HG02884 (cell line): ENCODE results near the gene POU6F1.
A peak's percentile ranks its signal among the peaks of the same experiment; 100 is the strongest.
"Not testable (repeated sequence)": the region's sequence is repeated elsewhere in the genome, so short reads cannot be mapped to it uniquely, and the experiment has no call there.

Experiments
- ATAC-seq: cut with Tn5 transposase; IDR thresholded peaks from one replicate; pipeline ENCODE4 v1.9.1; 2021; ENCODE audit warnings: mild to moderate bottlenecking, moderate library complexity; ENCODE audit not compliant: unreplicated experiment

POU6F1 gene

DNA sequence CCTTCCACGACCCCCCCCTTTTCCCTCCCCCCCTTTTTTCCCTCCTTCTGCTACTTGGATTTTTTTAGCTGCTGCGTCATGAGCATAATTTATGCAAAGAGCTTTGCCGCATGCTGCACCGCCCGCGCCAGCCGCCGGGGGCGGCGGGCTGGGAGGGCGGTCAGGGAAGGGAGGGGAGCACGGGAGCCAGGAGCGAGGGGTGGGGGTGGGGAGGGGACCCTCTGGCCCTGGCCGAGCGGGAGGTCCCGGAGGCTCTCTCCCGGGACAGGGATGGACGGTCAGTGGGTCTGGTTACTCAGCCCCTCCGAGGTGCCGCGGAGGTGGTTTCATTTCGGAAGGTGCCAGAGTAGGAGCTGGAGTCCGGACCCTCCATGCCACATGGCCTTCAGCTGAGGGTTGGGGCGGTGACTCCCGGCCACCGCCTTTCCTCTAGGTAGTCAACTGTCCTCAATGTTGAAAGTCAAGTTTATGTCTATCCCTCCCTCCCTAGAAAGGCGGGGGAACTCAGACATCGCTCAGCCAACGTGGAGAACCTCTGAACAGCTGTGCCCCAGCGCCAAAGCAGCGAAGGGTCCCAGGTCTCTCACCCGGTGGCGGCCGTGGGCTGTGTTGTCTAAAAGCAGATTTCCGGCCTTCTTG lies at the start of gene POU6F1:
Gene POU6F1, minus strand, starts transcription at position 95 of the 639 bp plus-strand sequence. CDS start 11,226 bp downstream, outside the sequence.
- ATAC-seq: peak; percentile 67

DNA sequence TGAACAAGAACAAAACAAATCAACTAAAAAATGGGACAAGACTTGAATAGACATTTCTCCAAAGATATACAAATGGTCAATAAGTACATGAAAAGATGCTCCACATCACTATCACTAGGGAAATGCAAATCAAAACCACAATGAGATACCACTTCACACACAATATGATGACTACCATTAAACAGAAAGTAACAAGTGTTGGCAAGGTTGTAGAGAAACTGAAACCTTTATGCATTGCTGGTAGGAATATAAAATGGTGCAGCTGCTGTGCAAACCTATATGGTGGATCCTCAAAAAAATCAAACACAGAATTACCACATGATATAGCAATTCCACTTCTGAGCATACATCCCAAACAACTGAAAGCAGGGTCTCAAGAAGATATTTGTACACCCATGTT lies 47.2 kb upstream of the POU6F1 start:
- no peak for ATAC-seq

GRCh38 chr12:51264297-51264696 lies 46.4 kb upstream of the POU6F1 start:
- ATAC-seq: no peak

- no peak for ATAC-seq
These were observed 45.5 kb upstream of the POU6F1 start for GRCh38 chr12:51263341-51263740.

- ATAC-seq: no peak
These were observed 44.9 kb upstream of the POU6F1 start for GRCh38 chr12:51262758-51263177.

DNA sequence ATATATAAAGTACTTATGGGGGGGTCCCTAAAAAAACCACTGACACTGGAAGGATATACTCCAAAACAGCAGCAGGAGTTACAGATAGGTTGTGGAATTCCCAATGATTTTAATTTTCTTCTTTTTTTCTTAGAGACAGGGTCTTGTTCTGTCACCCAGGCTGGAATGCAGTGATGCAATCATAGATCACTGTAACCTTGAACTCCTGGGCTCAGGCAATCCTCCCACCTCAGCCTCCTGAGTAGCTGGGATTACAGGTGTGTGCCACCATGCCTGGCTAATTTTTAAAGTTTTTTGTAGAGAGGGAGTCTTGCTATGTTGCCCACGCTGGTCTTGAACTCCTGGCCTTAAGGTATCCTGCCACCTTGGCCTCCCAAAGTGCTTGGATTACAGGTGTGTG lies 41.7 kb upstream of the POU6F1 start:
- not testable (repeated sequence) for ATAC-seq

DNA sequence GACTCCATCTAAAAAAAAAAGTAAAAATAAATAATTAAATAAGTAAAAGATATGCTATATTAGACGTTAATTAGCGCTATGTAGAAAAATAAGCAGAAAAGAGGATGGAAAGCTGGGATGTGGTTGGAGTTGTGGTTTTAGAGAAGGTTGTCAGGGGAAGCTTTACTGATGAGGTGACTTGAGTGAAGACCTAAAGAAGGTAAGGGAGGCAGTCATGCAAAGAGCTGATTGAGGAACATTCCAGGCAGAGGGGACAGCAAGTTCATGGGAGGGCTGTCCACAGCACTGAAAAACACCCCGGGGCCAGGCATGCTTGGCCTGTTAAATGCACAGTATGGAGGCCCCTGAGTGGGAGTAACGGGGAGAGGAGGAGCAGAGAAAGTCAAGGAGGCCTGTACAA lies 36.7 kb upstream of the POU6F1 start:
- ATAC-seq: no peak

GRCh38 chr12:51253276-51253675 lies 35.4 kb upstream of the POU6F1 start:
- no peak for ATAC-seq

GRCh38 chr12:51247523-51248206 lies 29.8 kb upstream of the POU6F1 start:
- ATAC-seq: no peak

GRCh38 chr12:51246254-51246853 lies 28.5 kb upstream of the POU6F1 start:
- no peak for ATAC-seq

DNA sequence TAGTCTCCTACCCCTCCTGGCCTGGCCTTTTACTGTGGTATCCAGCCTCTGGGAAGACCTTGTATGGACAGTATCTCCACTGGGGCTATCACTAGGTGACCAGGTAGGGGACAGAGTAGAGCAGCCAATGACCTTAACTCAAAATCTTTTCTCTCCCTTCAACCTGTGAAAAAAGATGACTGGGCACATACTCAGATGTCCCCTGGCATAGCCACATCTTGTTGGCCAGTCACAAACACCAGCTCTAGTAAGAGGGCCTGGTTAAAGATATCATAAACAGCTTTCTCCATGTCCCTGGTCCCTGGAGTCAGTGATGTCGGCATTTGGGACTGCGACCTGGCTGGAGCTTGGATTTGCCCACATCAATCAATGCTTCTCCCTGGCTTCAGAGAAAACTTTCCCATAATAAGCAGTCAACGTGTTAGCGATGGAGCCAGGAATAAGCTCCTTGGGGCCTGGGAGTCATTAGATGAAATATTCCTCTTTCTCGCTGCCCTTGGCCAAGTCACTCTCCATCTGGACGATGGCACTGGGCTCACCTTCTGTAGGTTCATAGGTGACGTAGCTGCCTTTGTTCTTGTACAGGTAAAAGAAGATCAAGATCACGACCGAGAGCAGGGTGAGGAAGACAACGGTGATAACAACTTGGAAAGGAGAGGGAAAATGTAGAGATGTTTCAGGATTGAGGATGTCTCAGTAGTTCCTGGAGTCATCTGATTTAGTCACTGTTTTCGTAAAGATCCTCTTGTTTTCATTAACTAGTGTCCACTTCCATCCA lies 27.8 kb upstream of the POU6F1 start:
- ATAC-seq: no peak

DNA sequence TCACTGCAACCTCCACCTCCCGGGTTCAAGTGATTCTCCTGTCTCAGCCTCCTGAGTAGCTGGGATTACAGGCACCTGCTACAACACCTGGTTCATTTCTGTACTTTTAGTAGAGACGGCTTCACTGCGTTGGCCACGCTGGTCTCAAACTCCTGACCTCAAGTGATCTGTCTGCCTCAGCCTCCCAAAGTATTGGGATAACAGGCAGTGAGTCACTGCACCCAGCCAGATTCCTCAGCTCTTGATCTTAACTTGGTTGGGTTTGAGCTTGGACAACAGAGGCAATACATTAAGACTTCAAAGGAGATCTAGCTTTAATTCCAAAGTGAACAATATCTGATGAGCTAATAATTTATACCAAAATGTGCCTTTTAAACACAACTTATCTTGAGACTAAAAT lies 26.4 kb upstream of the POU6F1 start:
- ATAC-seq: no peak

GRCh38 chr12:51242876-51243275 lies 25.0 kb upstream of the POU6F1 start:
- no peak for ATAC-seq

DNA sequence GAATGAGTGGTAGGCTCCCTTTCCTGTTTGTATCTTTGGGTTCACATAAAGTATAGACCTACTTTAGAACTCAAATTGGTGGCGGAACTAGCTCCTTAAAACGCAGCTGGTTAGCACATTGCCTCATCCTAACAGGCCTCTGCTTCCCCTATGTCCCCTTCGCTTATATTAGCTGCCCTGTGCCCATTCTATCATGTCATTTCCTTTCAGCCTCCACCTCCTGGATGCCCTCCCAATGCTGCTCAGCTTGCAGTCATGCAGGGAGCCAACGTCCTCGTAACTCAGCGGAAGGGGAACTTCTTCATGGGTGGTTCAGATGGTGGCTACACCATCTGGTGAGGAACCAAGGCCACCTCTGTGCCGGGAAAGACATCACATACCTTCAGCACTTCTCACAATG lies 24.3 kb upstream of the POU6F1 start:
- no peak for ATAC-seq

- no peak for ATAC-seq
These were observed 23.1 kb upstream of the POU6F1 start for GRCh38 chr12:51240971-51241370.

DNA sequence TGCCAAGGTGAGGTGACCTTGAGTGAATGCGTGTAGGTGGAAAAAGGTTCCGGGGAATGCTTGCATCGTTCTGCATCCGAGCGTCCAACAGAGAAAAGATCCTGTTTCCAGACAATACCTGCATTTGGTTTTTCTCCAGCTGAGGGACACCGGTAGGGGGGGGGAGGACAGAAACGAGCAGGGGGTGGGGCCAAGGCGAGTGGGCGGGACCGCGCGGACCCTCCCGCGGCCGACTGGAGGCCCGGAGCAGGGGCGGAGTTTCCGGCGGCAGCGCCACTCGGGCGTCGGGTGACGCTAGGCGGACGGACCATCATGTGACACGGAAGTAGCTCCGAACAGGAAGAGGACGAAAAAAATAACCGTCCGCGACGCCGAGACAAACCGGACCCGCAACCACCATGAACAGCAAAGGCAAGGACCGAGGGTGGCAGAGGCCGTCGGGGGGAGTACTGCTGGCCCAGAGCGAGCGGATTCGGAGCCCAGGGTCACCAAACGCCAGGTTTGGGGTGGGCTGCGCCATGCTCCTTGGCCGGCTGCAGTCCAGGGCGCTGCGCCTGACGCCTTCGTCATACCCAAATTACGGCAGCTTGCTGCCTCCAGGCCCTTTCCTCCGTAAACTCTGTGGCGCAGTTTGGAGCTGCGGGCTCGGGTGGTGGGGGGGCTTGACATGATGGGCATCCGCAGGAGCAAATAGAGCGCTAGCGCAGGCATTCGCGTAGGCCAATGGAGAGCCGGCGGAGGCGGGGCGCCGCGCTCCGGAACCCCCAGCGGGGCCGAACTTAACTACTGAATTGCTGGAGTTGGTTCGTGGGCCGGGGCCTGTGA lies 20.9 kb upstream of the POU6F1 start, which contains the start of gene DAZAP2:
Gene DAZAP2, plus strand, starts transcription at position 317 of the 825 bp plus-strand sequence. Its CDS starts 82 bp downstream, at position 399.
- peak; percentile 89 for ATAC-seq

DNA sequence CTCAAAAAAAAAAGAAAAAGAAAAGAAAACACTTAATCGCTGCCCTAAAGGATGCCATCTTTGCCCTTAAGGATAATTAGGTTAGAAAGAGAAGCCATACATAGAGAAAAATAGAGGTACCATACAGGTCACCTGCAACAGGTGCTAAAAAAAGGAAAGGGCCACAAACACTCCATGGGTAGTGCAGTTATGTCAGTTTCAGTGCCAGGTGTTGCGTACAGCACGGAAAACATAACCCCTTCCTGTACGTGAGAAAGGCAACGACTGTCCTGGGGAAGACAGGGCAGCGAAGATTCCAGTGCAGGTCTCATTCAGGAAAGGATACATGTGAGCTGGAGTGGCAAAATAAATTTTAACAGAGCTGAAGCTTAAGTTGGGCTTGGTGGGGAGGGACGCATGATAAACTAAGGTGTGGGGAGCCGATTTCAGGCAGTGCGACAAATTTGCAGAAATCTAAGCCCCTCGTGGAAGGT lies 20.2 kb upstream of the POU6F1 start:
- ATAC-seq: no peak

DNA sequence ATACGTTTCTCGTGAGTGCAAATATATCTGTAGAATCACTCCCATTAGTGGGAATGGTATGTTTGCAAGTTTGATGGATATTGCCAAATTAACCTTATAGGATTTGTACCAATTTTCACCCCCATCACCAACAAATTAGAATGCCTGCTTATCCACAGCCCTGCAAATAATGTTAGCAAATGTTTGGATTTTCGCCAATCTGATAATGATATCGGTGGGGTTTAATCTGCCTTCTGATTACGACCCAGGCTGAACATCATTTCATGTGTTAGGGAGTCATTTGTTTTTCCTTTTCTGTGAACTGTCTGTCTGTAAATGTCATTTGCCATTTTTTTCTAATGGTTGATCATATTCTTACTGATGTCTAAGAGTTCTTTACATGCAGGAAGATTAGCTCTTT lies 16.7 kb upstream of the POU6F1 start:
- no peak for ATAC-seq

- no peak for ATAC-seq
These were observed 14.8 kb upstream of the POU6F1 start for GRCh38 chr12:51232642-51233041.

GRCh38 chr12:51229116-51229809 lies 11.4 kb upstream of the POU6F1 start:
- ATAC-seq: no peak
